IMR-90 (cell line): ENCODE results near the gene FAM24A. TPM values are rescaled to one million over a fixed set of nuclear protein-coding genes. Genes with fewer than 3 reads are reported as not detected.

Experiments used
- ATAC-seq: fragments of 200-7000 bp; cut with Tn5 transposase; 2 replicates; pipeline ENCODE4 v1.9.1; 2020; ENCODE audit warnings: low read depth, mild to moderate bottlenecking, moderate library complexity
- BruUV-seq: library from RNA; stranded (reverse); fragments of 400-500 nt; replicated peaks from 2 replicates; lab custom pipeline; 2021; lab: Mats Ljungman, UMichigan
- CTCF ChIA-PET: fragments of 300-600 bp; formaldehyde crosslinking; extraction: SDS; loops from one replicate; lab custom pipeline; 2021; ENCODE audit warnings: antibody characterized with exemption; lab: Yijun Ruan, JAX
- POLR2A ChIA-PET: fragments of 300-600 bp; sonication (Branson Sonifier 250); formaldehyde crosslinking; loops from one replicate; lab custom pipeline; 2022; ENCODE audit warnings: antibody characterized with exemption; ENCODE audit not compliant: unreplicated experiment; lab: Charles Lee
- DNase-seq: peaks from one replicate; pipeline ENCODE4 v3.0.0; 2013
- H2AFZ ChIP-seq: replicated peaks from 2 replicates; pipeline ENCODE3; 2013; ENCODE audit warnings: low read length, mild to moderate bottlenecking; ENCODE audit not compliant: poor library complexity
- H2AK5ac ChIP-seq: 2 replicates; pipeline ENCODE4 v1.6.1; 2013; ENCODE audit warnings: low read depth, low read length, inconsistent platforms
- H2AK9ac ChIP-seq: replicated peaks from 2 replicates; pipeline ENCODE3; 2013; ENCODE audit warnings: mild to moderate bottlenecking, low read depth, low read length, moderate library complexity; ENCODE audit not compliant: poor library complexity
- H2BK120ac ChIP-seq: 2 replicates; pipeline ENCODE4 v1.6.1; 2013; ENCODE audit warnings: low read depth, low read length, inconsistent platforms
- H2BK15ac ChIP-seq: 3 replicates; pipeline ENCODE4 v1.6.1; 2013; ENCODE audit warnings: low read depth, low read length, inconsistent platforms
- H2BK20ac ChIP-seq: 2 replicates; pipeline ENCODE4 v1.6.1; 2013; ENCODE audit warnings: low read depth, mild to moderate bottlenecking, inconsistent platforms, low read length, moderate library complexity
- H2BK5ac ChIP-seq: 2 replicates; pipeline ENCODE4 v1.6.1; 2013; ENCODE audit warnings: mild to moderate bottlenecking, low read depth, low read length, inconsistent platforms; ENCODE audit not compliant: poor library complexity, severe bottlenecking
- H3K14ac ChIP-seq: replicated peaks from 2 replicates; pipeline ENCODE4 v1.6.1; 2013; ENCODE audit warnings: low read depth, low read length, inconsistent platforms
- H3K18ac ChIP-seq: 2 replicates; pipeline ENCODE4 v1.6.1; 2013; ENCODE audit warnings: low read depth, low read length, control low read depth
- H3K23ac ChIP-seq: 2 replicates; pipeline ENCODE4 v1.6.1; 2013; ENCODE audit warnings: low read depth, low read length, inconsistent platforms
- H3K27ac ChIP-seq: 2 replicates; pipeline ENCODE4 v1.5.1; 2013; ENCODE audit warnings: mild to moderate bottlenecking, control low read depth, low read length; ENCODE audit not compliant: insufficient read depth
- H3K27me3 ChIP-seq: 2 replicates; pipeline ENCODE4 v1.6.1; 2013; ENCODE audit warnings: low read length; ENCODE audit not compliant: control insufficient read depth, insufficient read depth
- H3K36me3 ChIP-seq: 2 replicates; pipeline ENCODE4 v1.6.1; 2013; ENCODE audit warnings: low read length, mixed read lengths; ENCODE audit not compliant: control insufficient read depth, insufficient read depth
- H3K4ac ChIP-seq: 2 replicates; pipeline ENCODE4 v1.6.1; 2013; ENCODE audit warnings: low read depth, low read length, inconsistent platforms
- H3K4me1 ChIP-seq: 2 replicates; pipeline ENCODE4 v1.6.1; 2013; ENCODE audit warnings: low read length, mixed read lengths; ENCODE audit not compliant: control insufficient read depth, insufficient read depth
- H3K4me2 ChIP-seq: 2 replicates; pipeline ENCODE4 v1.6.1; 2013; ENCODE audit warnings: low read depth, mild to moderate bottlenecking, control low read depth, low read length, moderate library complexity
- H3K4me3 ChIP-seq: 2 replicates; pipeline ENCODE4 v1.5.1; 2013; ENCODE audit warnings: low read depth, mild to moderate bottlenecking, control low read depth, low read length, moderate library complexity; ENCODE audit not compliant: insufficient read depth
- H3K56ac ChIP-seq: 2 replicates; pipeline ENCODE4 v1.6.1; 2013; ENCODE audit warnings: low read length, inconsistent platforms; ENCODE audit not compliant: insufficient read depth; ENCODE audit errors: extremely low read depth
- H3K79me1 ChIP-seq, 2 experiments: 2 replicates each; pipeline ENCODE4 v1.6.1; 2013; ENCODE audit warnings: low read length in 2 of 2, inconsistent platforms in 1 of 2, low read depth in 1 of 2
- H3K9ac ChIP-seq: 2 replicates; pipeline ENCODE4 v1.6.1; 2013; ENCODE audit warnings: low read depth, low read length, control low read depth
- H3K9me1 ChIP-seq: 2 replicates; pipeline ENCODE4 v1.6.1; 2013; ENCODE audit warnings: low read length, inconsistent platforms; ENCODE audit not compliant: insufficient read depth
- H3K9me3 ChIP-seq: 2 replicates; pipeline ENCODE4 v1.6.1; 2013; ENCODE audit warnings: low read length; ENCODE audit not compliant: control insufficient read depth, insufficient read depth
- H4K20me1 ChIP-seq: 2 replicates; pipeline ENCODE4 v1.6.1; 2013; ENCODE audit warnings: low read length, inconsistent platforms; ENCODE audit not compliant: insufficient read depth
- H4K5ac ChIP-seq: 2 replicates; pipeline ENCODE4 v1.6.1; 2013; ENCODE audit warnings: mild to moderate bottlenecking, low read depth, low read length, control low read depth
- H4K8ac ChIP-seq, 2 experiments: 2 replicates each; pipeline ENCODE4 v1.6.1; 2013; ENCODE audit warnings: low read depth in 2 of 2, low read length in 2 of 2, control low read depth in 1 of 2, inconsistent platforms in 1 of 2
- H4K91ac ChIP-seq: 2 replicates; pipeline ENCODE4 v1.6.1; 2013; ENCODE audit warnings: low read depth, low read length, inconsistent platforms; ENCODE audit not compliant: insufficient read depth
- BHLHE40 ChIP-seq: fragments of 150-350 bp; IDR thresholded peaks from 2 replicates; pipeline ENCODE4 v1.6.1; 2016; ENCODE audit warnings: mild to moderate bottlenecking, low read depth, low read length
- CEBPB ChIP-seq: IDR thresholded peaks from 2 replicates; pipeline ENCODE4 v1.6.1; 2012; ENCODE audit warnings: low read depth, low read length, improper control_type of control experiment
- CHD1 ChIP-seq: IDR thresholded peaks from 2 replicates; pipeline ENCODE4 v1.6.1; 2012; ENCODE audit warnings: low read depth, low read length, improper control_type of control experiment
- POLR2A ChIP-seq: IDR thresholded peaks from 2 replicates; pipeline ENCODE4 v1.6.1; 2012; ENCODE audit warnings: mild to moderate bottlenecking, low read depth, low read length
- SMC3 ChIP-seq: fragments of 150-350 bp; IDR thresholded peaks from 2 replicates; pipeline ENCODE4 v1.6.1; 2016; ENCODE audit warnings: low read depth, mild to moderate bottlenecking, antibody characterized with exemption, low read length, moderate library complexity
- USF2 ChIP-seq: fragments of 150-350 bp; IDR thresholded peaks from 2 replicates; pipeline ENCODE4 v1.6.1; 2017; ENCODE audit warnings: mild to moderate bottlenecking, antibody characterized with exemption, low read length, low read depth
- WGBS, 2 experiments: methylation state at CpG; one replicate each; pipeline versions ENCODE4 v1.1.5 to v1.1.7; 2013; ENCODE audit warnings: missing lambda C conversion rate in 2 of 2; ENCODE audit not compliant: insufficient read length in 1 of 2; ENCODE audit errors: extremely low coverage in 2 of 2; 5-methylcytosine and 5-hydroxymethylcytosine counted together
- dilution Hi-C: fragments of 300-500 bp; cut with HindIII; formaldehyde crosslinking; loops from one replicate; pipeline ENCODE4 v1.14.3; 2018; ENCODE audit warnings: low sequenced_read_pairs; ENCODE audit not compliant: unreplicated experiment
- in situ Hi-C: fragments of 300-500 bp; cut with MboI; formaldehyde crosslinking; loops from 3 replicates; pipeline ENCODE4 v1.14.3; 2019; ENCODE audit warnings: low sequenced_read_pairs, inconsistent platforms, mixed read lengths
- intact Hi-C: fragments of 100-400 bp; cut with micrococcal nuclease; formaldehyde crosslinking; loops from 2 replicates; pipeline ENCODE4 v1.10.0; 2022
- polyA plus RNA-seq, 3 experiments: library from polyadenylated mRNA; depleted of rRNA; stranded (reverse); fragments of >200 nt; gene quantifications; 2 replicates each; pipeline ENCODE4 v1.2.3, GENCODE V29; 2012; ENCODE audit warnings: low replicate concordance in 1 of 3
- total RNA-seq: library from RNA; depleted of rRNA; stranded (reverse); fragments of >200 nt; gene quantifications from 2 replicates; pipeline ENCODE4 v1.2.3, GENCODE V29; 2012
- TF ChIP-seq, protein P1 (sequence below): conservative IDR thresholded peaks from 2 replicates; pipeline ENCODE4 v1.5.1; 2012; ENCODE audit warnings: mild to moderate bottlenecking, low read depth, low read length, improper control_type of control experiment
- TF ChIP-seq, protein P2 (sequence below): fragments of 150-350 bp; IDR thresholded peaks from 2 replicates; pipeline ENCODE4 v1.6.1; 2016; ENCODE audit warnings: low read depth, mild to moderate bottlenecking, low read length, moderate library complexity, borderline replicate concordance

The FAM24A gene
- total and polyA plus RNA-seq, 2 of the 4 experiments (the other 2 are of a cell fraction), result not detected

DNA sequence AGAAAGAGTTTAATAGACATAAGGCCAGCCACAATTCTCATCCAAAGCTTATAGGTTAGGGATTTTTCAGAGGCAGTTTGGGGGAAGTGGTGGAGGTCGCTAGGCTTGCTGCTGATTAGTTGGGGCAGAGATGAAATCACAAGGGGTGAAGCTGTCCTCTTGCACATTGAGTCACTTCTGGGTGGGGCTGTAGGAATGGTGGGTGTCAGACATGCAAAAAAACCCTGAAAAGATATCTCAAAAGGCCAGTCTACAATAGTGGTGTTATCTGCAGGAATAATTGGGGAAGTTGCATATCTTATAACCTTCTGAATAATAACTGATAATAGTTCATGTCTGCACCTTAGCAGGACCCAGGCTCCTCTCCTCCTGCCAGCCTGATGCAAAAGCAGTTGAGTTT, 33.1 kb upstream of the FAM24A start:
- no peak overlapping the region for H3K23ac ChIP-seq
- H3K27ac ChIP-seq, result no peak overlapping the region
- no CpG with 5 or more reads among the region's 1 CpG for WGBS, 2 experiments
- intact Hi-C loops (loop anchor here (5.0 kb wide), 1 partner anchor 75 kb away; the partner anchor contains the start of gene C10orf88), dilution Hi-C loops (no loop called here), in situ Hi-C loops (no loop called here)
- no peaks in the 10 kb centered on the region for H3K9me3 ChIP-seq
- H3K4ac ChIP-seq, result no peak overlapping the region
- no peak overlapping the region for H2BK5ac ChIP-seq
- no peak overlapping the region for H3K4me3 ChIP-seq
- no peak overlapping the region for H2AFZ ChIP-seq
- no peak overlapping the region for H2AK9ac ChIP-seq
- H2BK15ac ChIP-seq, result no peak overlapping the region
- H2AK5ac ChIP-seq, result no peak overlapping the region
- TF ChIP-seq, protein P1, sequence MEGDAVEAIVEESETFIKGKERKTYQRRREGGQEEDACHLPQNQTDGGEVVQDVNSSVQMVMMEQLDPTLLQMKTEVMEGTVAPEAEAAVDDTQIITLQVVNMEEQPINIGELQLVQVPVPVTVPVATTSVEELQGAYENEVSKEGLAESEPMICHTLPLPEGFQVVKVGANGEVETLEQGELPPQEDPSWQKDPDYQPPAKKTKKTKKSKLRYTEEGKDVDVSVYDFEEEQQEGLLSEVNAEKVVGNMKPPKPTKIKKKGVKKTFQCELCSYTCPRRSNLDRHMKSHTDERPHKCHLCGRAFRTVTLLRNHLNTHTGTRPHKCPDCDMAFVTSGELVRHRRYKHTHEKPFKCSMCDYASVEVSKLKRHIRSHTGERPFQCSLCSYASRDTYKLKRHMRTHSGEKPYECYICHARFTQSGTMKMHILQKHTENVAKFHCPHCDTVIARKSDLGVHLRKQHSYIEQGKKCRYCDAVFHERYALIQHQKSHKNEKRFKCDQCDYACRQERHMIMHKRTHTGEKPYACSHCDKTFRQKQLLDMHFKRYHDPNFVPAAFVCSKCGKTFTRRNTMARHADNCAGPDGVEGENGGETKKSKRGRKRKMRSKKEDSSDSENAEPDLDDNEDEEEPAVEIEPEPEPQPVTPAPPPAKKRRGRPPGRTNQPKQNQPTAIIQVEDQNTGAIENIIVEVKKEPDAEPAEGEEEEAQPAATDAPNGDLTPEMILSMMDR, result no peak
- TF ChIP-seq SMC3 (no peak), BHLHE40 (no peak), CEBPB (no peak), USF2 (no peak), POLR2A (no peak), CHD1 (no peak)
- TF ChIP-seq, protein P2, sequence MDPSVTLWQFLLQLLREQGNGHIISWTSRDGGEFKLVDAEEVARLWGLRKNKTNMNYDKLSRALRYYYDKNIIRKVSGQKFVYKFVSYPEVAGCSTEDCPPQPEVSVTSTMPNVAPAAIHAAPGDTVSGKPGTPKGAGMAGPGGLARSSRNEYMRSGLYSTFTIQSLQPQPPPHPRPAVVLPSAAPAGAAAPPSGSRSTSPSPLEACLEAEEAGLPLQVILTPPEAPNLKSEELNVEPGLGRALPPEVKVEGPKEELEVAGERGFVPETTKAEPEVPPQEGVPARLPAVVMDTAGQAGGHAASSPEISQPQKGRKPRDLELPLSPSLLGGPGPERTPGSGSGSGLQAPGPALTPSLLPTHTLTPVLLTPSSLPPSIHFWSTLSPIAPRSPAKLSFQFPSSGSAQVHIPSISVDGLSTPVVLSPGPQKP, result no peak
- H4K8ac ChIP-seq, result no peak overlapping the region
- H3K4me2 ChIP-seq, result no peak overlapping the region
- no peak for ATAC-seq
- BruUV-seq, result no TSS peak
- H3K18ac ChIP-seq, result no peak overlapping the region
- H3K4me1 ChIP-seq, result peaks cover 3% of the 10 kb centered on the region
- no peak for DNase-seq
- no peak overlapping the region for H3K14ac ChIP-seq
- H4K5ac ChIP-seq, result no peak overlapping the region
- H2BK120ac ChIP-seq, result no peak overlapping the region
- no peak overlapping the region for H3K56ac ChIP-seq
- H2BK20ac ChIP-seq, result no peak overlapping the region
- H4K91ac ChIP-seq, result no peak overlapping the region
- H3K9me1 ChIP-seq, result no peaks in the 10 kb centered on the region
- H3K9ac ChIP-seq, result no peak overlapping the region
- no peaks in the 10 kb centered on the region for H3K27me3 ChIP-seq
- ChIA-PET CTCF (no interaction called here), POLR2A (no interaction called here)
- H3K36me3 ChIP-seq, result no peaks in the 10 kb centered on the region
- peaks cover 9 to 17% of the 10 kb centered on the region in 2 experiments; a peak in 3 of 4 replicates for H3K79me1 ChIP-seq
- no peaks in the 10 kb centered on the region for H4K20me1 ChIP-seq
